GM10266 (cell line): ENCODE results near the gene EHD4.

Experiments used
- DNase-seq: peaks from one replicate; pipeline ENCODE4 v3.0.0; 2012; ENCODE audit errors: extremely low spot score
- TF ChIP-seq, protein P1 (sequence below): IDR thresholded peaks from 2 replicates; pipeline ENCODE4 v1.5.1; 2012; ENCODE audit warnings: mild to moderate bottlenecking, low read depth; ENCODE audit not compliant: control insufficient read depth, insufficient read depth; ENCODE audit errors: missing control alignments

Gene EHD4

DNA sequence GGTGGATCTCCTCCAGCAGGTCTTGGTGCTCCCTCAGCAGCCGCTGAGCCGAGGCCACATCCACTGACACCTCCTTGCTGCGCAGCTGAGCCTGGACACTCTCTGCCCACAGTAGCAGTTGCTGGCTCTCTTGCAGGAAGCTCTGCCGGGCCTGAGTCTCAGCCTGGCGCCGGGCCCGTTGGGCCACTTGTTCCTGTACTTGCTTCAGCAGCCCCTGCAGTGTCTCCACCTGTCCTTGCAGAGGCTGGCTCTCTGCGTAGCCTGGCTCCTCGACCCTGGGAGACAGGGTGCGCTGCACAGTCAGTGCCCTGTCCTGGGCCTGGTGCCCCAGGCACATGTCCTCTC is 94.0 kb downstream of the EHD4 start:
- TF ChIP-seq, protein P1, sequence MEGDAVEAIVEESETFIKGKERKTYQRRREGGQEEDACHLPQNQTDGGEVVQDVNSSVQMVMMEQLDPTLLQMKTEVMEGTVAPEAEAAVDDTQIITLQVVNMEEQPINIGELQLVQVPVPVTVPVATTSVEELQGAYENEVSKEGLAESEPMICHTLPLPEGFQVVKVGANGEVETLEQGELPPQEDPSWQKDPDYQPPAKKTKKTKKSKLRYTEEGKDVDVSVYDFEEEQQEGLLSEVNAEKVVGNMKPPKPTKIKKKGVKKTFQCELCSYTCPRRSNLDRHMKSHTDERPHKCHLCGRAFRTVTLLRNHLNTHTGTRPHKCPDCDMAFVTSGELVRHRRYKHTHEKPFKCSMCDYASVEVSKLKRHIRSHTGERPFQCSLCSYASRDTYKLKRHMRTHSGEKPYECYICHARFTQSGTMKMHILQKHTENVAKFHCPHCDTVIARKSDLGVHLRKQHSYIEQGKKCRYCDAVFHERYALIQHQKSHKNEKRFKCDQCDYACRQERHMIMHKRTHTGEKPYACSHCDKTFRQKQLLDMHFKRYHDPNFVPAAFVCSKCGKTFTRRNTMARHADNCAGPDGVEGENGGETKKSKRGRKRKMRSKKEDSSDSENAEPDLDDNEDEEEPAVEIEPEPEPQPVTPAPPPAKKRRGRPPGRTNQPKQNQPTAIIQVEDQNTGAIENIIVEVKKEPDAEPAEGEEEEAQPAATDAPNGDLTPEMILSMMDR: no peak
- no peak for DNase-seq

GRCh38 chr15:41877631-41878354 is 94.6 kb downstream of the EHD4 start:
- TF ChIP-seq, protein P1: no peak
- DNase-seq: no peak

- DNase-seq: no peak
- TF ChIP-seq, protein P1: no peak
Measured at GRCh38 chr15:41876689-41877088, 95.7 kb downstream of the EHD4 start.

DNA sequence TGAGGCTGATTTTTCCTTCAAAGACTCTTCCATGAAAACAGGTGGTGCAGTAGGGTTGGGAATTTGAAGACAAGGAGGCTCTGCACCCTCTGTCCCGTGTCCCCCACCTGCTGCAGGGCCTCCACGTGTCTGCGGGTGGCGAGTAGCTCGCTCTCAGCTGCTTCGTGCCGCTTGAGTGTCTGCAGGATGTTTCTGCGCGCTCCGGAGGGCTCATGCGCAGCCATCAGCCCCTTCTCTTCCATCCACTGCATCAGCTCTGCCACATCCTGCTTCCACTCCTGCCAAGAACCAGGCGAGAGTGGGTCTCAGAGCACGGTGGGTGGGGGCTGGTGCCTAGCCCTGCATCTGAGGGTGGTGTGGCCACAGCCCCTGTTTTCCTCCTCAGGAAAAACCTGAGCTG is 96.3 kb downstream of the EHD4 start:
- no peak for DNase-seq
- TF ChIP-seq, protein P1: no peak

GRCh38 chr15:41874736-41875135 is 97.6 kb downstream of the EHD4 start:
- TF ChIP-seq, protein P1: no peak
- DNase-seq: no peak

GRCh38 chr15:41873711-41874110 is 98.6 kb downstream of the EHD4 start:
- no peak for DNase-seq
- TF ChIP-seq, protein P1: no peak

DNA sequence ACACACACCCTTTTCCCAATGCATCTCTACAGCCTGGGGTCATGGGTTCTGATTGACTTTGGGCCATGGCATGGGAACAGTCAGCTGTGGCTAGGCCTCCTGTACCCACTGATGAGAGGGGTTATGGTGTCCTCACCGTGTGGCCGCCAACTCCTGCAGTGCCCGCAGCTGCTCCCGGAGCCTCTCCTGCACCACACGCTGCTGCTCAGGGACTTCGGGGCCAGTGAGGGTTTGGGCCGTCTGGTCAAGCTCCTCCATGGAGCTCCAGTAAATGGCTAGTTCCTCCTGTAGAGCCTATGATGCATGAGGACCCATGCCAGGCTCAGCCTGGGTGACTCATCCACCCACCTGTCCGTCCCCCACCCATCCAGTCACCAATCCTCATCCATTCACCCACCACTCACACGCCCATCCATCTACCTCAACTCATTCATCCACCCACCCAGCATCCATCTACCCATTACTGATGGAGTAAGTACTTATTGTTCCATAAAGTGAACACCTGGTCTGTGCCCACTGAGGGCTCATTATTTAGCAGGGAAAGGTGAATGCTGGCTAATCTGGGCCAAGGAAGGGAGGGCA is 100.1 kb downstream of the EHD4 start:
- no peak for DNase-seq
- TF ChIP-seq, protein P1: no peak
